HG03342 (cell line): ENCODE data around the gene SAMD11.
"Not testable (repeated sequence)": the region's sequence is repeated elsewhere in the genome, so short reads cannot be mapped to it uniquely, and the experiment has no call there.

ENCODE experiments used
- ATAC-seq: cut with Tn5 transposase; IDR thresholded peaks from one replicate; pipeline ENCODE4 v1.9.1; 2021; ENCODE audit warnings: mild to moderate bottlenecking, moderate library complexity; ENCODE audit not compliant: unreplicated experiment

SAMD11 gene, protein sequence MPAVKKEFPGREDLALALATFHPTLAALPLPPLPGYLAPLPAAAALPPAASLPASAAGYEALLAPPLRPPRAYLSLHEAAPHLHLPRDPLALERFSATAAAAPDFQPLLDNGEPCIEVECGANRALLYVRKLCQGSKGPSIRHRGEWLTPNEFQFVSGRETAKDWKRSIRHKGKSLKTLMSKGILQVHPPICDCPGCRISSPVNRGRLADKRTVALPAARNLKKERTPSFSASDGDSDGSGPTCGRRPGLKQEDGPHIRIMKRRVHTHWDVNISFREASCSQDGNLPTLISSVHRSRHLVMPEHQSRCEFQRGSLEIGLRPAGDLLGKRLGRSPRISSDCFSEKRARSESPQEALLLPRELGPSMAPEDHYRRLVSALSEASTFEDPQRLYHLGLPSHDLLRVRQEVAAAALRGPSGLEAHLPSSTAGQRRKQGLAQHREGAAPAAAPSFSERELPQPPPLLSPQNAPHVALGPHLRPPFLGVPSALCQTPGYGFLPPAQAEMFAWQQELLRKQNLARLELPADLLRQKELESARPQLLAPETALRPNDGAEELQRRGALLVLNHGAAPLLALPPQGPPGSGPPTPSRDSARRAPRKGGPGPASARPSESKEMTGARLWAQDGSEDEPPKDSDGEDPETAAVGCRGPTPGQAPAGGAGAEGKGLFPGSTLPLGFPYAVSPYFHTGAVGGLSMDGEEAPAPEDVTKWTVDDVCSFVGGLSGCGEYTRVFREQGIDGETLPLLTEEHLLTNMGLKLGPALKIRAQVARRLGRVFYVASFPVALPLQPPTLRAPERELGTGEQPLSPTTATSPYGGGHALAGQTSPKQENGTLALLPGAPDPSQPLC

DNA sequence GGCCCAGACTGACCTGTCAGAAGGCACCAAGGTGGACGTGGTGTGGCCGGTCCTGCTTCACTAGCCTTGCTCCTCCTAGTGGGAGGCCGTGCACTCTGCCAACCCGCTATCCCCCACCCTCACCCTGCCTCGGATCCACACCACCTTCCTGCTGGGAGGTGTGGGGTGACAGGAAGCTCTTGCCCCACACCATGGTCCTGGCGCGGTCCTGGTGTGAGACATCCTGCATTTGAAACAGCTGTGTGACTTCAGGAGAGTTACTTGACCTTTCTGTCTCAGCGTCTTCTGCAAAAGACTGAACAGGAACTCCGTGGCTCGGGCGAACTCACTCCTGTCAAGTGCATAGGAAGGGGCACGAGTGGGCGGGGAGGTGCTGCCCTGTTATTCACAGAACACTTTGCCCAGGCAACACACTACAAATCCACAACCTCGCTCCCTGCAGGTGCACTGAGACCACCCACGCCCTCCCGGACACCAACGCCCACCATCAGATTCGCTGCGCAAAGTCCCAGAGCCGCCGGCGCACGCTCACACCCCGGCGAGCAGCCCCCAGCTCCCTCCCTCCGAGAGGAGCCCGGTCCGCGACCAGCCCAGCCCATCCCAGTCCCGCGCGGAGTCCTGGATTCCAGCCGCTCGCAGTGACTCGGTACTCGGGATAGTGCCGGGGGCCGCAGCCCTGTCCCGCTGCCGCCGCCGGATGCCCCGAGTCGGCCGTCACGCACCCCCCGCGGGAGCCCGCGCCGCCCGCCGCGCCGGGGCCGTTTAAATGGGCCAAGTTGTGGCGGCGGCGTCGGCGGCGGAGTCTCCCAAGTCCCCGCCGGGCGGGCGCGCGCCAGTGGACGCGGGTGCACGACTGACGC lies at the start of gene SAMD11:
SAMD11 (plus strand) TSS at position 793 of the 860 bp plus-strand sequence. CDS start 509 bp downstream, outside the sequence.
- no peak for ATAC-seq

DNA sequence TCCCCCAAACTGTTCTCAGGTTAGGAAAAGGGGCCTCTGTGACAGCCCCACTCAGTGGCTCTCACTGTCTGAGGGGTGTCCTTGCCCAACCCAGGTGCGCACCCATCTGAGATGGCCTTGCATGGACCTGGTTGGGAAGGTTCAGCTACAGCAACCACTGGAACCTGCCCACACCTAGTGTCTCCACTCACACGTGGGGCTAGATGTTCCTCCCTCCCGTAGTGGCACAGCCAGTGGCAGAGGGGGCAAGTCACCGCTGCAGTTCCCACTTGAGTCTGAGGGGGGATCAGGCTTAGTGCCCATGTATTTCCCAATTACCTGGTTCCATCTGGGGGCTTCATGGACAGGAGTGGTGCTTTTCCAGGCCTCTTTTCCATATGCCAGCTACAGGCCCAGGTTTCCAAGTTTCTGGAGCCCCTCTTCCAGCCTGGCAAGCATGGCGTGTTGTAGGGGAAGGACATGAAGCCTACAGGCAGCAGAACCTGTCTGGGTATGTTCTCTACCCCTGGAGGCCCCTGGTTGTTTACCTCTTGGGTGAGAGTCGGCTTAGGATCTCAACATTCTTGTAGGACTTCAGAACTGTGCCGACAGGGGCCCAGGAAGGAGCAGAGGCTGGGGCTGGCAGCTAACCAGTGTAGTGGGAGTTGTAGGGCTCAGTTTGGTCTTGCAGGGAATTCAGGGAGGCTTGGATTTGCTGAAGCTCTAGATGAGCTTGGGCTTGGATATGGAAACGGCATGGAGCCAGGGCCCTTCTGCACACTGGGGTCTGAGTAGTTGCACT lies 47.1 kb upstream of the SAMD11 start:
- ATAC-seq, result not testable (repeated sequence)

- ATAC-seq, result not testable (repeated sequence)
Measured at GRCh38 chr1:877209-877986, 46.3 kb upstream of the SAMD11 start.

- ATAC-seq, result not testable (repeated sequence)
Measured at GRCh38 chr1:880511-880910, 43.2 kb upstream of the SAMD11 start.

- not testable (repeated sequence) for ATAC-seq
Measured at GRCh38 chr1:880915-881314, 42.8 kb upstream of the SAMD11 start.

DNA sequence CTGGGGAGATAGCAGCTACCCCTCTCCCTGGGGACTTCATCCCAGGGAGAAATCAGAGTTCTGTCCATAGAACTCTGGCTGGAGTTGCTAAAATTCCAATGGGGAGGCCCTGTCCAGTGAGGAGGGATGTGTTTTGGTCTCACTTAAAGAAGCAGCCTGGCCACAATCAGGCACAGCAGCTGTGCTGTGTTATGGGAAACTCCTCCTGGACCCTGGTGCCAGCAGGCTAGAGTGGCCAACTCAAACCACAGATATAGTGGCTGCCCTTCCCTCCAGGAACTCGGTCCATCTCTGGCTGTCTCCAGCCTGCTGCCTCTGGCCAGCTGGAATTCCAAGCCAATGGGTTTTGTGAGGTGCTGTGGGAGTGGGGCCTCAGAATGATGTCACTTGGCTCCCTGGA lies 37.4 kb upstream of the SAMD11 start:
- ATAC-seq, result no peak

- no peak for ATAC-seq
Measured at GRCh38 chr1:886760-887159, 37.0 kb upstream of the SAMD11 start.

GRCh38 chr1:888297-888696 lies 35.4 kb upstream of the SAMD11 start:
- no peak for ATAC-seq

GRCh38 chr1:889774-890173 lies 33.9 kb upstream of the SAMD11 start:
- not testable (repeated sequence) for ATAC-seq

- not testable (repeated sequence) for ATAC-seq
Measured at GRCh38 chr1:890234-890633, 33.5 kb upstream of the SAMD11 start.

DNA sequence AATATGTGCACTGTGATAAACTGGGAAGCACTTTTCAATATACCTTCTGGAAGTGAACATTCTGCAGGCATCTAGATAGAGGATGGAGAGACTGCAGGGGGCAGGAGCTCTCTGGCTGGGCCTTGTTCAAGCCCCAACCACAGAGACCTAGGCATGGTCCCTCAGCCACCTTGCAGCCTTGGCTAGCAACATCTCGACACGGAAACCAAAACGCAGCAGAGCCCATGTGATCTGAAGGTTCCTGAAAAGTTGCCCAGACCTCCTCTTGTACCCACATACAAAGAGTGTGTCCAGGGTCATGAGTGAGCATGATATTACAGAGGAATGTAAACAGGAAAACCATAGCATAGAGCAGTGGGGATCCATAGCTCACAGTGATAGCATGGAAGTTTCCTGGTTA lies 33.1 kb upstream of the SAMD11 start:
- ATAC-seq, result no peak

DNA sequence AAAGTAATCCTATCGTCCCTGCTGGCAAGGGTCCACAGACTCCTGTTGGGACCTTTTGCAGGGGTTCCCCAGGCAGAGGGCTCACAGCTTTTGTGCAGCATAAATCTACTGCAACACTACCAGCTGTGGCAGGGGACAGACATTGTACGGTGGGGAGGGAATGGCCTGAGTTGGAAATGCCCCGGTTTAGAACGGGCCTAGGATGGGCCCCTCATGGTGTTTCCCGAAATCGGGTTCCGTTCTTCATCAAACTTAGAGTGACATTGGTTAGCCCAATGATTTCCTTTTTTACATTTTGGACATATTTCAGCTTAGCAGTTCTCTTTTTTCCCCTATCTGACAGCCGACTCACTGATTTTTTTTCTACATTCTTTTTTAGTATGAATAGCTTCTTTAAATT lies 26.5 kb upstream of the SAMD11 start:
- no peak for ATAC-seq

DNA sequence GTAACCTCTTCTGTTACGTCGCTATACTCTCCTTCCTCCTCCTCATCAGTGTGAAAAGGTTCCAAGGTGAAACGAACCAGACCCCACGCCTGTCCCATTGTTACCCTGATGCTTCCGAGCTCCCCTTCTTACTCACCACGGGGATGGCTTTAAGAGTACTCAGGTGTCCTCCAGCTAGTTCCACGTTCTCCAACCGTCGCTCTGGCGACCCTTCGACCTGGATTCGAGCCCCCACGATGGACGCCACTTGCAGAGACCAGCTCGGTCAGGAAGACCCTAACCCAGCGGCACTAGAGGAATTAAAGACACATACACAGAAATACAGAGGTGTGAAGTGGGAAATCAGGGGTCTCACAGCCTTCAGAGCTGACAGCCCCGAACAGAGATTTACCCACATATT lies 25.8 kb upstream of the SAMD11 start:
- not testable (repeated sequence) for ATAC-seq

GRCh38 chr1:899636-900317 lies 23.9 kb upstream of the SAMD11 start:
- no peak for ATAC-seq

GRCh38 chr1:901108-901859 lies 22.4 kb upstream of the SAMD11 start:
- no peak for ATAC-seq

DNA sequence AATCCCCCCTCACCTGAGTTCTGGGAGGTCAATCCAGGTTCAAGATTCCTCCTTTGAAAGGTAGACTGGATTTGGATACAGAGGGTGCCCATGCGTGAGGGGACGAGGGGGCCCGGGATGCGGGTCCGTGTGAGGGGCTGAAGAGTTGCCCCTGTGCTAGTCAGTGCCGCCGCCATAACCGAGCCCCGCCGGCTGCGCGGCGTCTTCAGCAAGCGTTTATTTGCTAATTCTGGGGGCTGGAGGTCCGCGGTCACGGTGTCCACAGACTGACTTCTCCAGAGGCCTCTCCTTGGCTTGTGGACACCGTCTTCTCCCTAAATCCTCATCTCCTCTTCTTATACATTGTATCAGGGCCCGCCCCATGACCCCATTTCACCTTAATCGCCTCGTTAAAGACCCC lies 20.9 kb upstream of the SAMD11 start:
- ATAC-seq, result no peak

DNA sequence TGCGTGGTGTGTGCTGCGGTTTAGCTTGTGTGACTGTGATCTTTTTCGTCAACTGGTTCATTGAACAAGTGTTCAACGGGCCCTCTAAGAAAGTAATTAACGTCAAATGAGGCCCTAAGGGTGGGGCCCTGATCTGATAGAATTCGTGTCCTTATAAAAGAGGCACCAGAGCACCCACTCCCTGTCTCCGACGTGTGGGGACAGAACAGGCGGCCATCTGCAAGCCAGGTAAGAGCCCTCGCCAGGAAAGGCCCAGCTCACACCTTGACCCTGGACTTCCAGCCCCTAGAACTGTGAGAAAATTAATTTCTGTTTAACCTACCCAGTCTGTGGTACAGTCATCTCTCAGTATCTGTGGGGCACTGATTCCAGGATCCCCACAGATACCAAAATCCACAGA lies 20.4 kb upstream of the SAMD11 start:
- no peak for ATAC-seq

DNA sequence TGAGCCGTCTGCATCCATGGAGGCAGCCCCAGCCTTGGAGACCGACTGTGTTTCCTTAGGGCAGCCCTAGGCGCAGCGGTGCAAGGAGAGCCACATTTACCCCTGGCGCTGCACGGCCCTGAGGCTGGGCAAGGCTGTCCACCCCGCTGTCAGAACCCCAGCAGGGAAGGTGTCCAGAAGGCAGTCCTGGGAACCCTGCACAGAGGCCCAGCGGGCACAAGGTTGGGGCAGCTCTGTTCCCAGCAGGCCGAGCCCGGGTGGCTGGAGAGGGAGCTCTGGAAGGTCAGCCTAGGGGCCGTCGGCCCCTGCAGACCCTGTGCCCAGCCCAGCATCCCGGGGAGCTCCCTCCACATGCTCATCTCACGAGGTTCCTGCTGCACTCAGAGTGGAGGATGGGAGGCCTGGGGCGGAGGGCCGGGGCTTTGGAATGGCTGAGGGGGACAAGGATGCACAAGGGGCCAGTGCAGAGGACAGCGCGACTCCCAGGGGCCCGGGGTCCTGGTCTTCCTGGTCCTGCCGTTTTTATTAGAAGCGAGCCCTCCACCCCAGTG lies 19.9 kb upstream of the SAMD11 start:
- no peak for ATAC-seq
